Pulmonary artery endothelial cell (primary cell): ENCODE data around the gene ZNF276. TPM values are rescaled to one million over a fixed set of nuclear protein-coding genes. Genes with fewer than 3 reads are reported as not detected.
"Not testable (repeated sequence)": the region's sequence is repeated elsewhere in the genome, so short reads cannot be mapped to it uniquely, and the experiment has no call there.

ENCODE experiments used
- DNase-seq: peaks from one replicate; pipeline ENCODE4 v3.0.0-alpha.2; 2011; ENCODE audit warnings: low read depth, low spot score
- total RNA-seq: library from RNA; depleted of rRNA; stranded (reverse); fragments of >200 nt; gene quantifications from 2 replicates; pipeline ENCODE4 v1.2.3, GENCODE V29; 2014

ZNF276 gene
- total RNA-seq, 1 donor from 2014 or later, result 18.9 TPM

DNA sequence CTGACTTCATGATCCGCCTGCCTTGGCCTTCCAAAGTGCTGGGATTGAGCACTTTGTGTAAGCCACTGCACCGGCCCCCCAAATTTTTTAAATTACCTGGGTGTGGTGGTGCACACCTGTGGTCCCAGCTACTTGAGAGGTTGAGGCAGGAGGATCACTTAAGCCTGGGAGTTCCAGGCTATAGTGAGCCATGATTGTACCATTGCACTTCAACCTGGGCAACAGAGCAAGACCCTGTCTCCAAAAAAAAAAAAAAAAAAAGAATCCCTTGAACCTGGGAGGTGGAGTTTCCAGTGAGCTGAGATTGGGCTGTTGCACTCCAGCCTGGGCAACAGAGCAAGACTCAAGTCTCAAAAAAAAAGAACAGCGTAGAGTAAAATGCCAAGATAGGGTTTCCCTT is 15.2 kb downstream of the ZNF276 start:
- no peak for DNase-seq

- no peak for DNase-seq
These were observed 16.2 kb downstream of the ZNF276 start for GRCh38 chr16:89737341-89738071.

DNA sequence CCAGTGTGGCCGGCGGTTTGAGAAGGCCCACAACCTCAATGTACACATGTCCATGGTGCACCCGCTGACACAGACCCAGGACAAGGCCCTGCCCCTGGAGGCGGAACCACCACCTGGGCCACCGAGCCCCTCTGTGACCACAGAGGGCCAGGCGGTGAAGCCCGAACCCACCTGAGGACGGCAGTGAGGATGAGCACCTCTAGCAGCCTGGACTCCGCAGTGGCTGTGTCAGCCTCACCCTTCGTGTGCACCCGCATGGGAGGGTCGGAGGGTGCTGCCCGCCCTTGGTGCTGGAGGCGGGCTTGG is 16.7 kb downstream of the ZNF276 start:
- DNase-seq, result no peak

GRCh38 chr16:89738538-89739317 is 17.4 kb downstream of the ZNF276 start:
- DNase-seq, result no peak

GRCh38 chr16:89739383-89739782 is 18.0 kb downstream of the ZNF276 start:
- DNase-seq, result no peak

GRCh38 chr16:89741342-89742014 is 20.1 kb downstream of the ZNF276 start:
- no peak for DNase-seq

GRCh38 chr16:89742948-89743347 is 21.6 kb downstream of the ZNF276 start:
- no peak for DNase-seq

GRCh38 chr16:89744813-89745212 is 23.5 kb downstream of the ZNF276 start:
- no peak for DNase-seq

- DNase-seq, result no peak
These were observed 24.7 kb downstream of the ZNF276 start for GRCh38 chr16:89746043-89746442.

- no peak for DNase-seq
These were observed 26.7 kb downstream of the ZNF276 start for GRCh38 chr16:89748076-89748475.

DNA sequence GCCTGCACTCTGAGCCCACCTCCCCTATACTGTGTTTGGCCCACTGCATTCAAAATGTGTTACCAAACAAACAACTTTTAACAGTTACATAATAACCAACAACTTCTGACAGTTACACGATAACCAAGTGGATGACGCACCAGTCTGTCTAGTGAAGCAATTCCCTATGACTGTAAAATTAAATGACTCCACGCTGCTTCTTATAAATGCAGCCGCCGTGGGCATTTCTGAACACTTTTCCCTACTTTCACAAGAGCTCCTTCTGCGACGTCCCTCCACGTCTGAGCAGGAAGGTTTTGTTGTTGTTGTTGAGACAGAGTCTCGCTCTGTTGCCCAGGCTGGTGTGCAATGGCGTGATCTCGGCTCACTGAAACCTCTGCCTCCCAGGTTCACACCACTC is 27.6 kb downstream of the ZNF276 start:
- no peak for DNase-seq

DNA sequence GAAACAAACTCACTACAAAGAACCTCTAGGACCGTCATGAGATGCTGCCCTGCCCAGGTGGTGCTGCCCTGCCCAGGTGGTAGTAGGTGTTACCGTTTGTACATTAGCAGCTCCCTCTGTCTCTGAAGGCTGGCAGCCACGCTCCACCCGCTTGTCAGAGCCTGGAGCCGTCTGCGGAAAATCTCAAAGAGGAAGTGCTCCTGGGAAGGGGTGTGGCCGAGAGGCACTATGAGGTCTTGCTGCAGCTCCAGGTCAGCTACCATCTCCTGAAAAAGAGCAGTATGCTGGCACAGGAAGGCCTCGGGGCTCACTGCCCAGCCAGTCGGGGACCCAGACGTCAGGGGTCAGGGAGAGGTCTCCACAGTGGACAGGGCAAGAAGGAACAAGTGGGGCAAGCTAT is 28.3 kb downstream of the ZNF276 start:
- no peak for DNase-seq

DNA sequence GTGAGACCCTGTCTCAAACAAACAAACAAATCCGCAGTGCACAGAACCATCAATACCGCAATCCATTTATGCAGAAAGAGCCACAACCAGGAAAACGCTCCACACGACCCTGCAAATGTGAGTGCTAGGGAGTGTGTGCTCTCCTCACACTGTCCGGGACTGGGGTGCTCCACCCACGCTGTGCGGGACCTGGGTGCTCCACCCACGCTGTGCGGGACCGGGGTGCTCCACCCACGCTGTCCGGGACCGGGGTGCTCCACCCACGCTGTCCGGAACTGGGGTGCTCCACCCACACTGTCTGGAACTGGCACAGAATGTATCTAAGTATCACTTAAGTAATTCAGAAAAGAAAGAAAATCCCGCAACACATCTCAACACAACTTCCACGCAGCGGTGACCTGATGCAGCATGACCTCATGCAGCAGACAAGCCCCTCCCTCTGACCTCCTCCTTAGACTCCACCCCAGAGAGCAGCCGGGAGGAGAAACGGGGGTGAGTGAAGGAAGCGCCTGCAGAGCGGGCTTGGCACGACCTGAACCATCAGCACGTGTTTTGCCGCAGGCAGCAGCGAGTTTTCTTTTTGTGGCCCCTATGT is 38.5 kb downstream of the ZNF276 start:
- no peak for DNase-seq

DNA sequence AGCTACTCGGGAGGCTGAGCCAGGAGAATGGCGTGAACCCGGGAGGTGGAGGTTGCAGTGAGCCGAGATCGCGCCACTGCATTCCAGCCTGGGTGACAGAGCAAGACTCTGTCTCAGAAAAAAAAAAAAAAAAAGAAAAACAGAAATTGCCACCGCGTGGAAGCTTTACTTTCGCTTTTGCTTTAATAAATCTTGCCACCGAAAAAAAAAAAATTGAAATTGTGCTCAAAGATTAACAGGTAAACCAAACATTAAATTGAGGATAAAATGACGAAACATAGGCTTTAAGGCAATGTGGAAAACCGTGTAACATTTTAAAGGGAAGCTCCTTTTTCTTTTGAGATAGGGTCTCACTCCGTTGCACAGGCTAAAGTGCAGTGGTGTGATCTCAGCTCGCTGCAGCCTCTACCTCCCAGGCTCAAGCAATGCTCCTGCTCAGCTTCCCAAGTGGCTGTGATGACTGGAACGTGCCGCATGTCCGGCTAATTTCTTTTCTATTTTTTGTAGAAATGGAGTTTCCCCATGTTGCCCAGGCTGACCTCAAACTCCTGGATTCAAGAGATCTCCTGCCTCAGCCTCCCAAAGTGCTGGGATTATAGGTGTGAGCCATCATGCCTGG is 40.1 kb downstream of the ZNF276 start:
- no peak for DNase-seq

DNA sequence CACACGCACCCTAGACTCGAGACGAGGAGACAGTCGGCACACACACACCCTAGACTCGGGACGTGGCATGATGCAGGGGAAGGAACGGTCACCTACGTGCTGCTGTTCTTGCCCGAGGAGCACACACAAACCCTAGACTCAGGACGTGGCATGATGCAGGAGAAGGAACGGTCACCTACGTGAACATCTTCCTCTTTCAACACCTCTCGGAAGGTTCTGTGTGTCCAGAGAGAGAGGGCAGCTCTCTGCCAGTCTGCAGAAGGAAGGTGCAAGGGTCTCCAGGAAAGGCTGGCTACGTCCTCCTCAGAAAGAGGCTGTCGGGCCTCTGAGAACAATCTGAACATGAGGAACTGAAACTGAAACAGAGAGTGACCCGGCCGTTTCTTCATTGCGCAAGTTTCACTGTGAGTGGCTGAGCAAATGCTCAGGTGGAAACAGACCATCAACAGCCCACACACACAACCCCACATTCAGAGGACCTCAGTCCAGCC is 43.4 kb downstream of the ZNF276 start:
- no peak for DNase-seq

GRCh38 chr16:89765292-89765830 is 44.0 kb downstream of the ZNF276 start:
- DNase-seq, result no peak

- no peak for DNase-seq
These were observed 49.0 kb downstream of the ZNF276 start for GRCh38 chr16:89770367-89770766.

- DNase-seq, result no peak
These were observed 53.9 kb downstream of the ZNF276 start for GRCh38 chr16:89775223-89775622.

GRCh38 chr16:89778211-89778610 is 56.9 kb downstream of the ZNF276 start:
- not testable (repeated sequence) for DNase-seq

DNA sequence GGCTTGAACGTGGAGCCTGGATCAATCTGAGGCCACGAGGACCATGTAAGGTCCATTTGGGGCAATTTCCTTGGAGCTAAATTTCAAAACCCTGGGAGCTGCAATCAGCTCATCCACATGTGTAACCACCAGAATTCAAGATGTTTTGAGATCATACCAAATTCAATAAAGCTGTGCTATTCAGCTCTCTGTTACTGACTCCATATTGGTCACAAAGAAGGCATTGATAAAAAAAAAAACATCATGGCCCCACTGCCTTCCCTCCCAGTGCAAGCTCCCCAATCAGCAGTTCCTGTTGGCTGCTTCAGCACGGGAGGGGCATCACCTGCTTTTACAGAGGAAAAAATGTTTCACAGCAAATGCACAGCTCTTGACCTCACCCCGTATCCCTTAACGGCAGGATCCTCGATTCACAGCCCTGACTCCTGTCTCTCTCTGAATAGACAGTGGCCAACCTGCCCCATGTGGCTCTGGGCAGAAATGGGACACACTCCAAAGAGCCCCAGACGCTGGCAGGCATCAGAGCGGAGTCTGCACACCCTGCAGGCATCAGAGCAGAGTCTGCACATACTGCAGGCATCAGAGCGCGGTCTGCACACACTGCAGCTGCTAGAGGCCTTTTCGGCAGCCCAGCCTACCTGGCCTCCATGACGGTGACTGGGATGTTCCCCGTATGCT is 58.0 kb downstream of the ZNF276 start:
- DNase-seq, result no peak

DNA sequence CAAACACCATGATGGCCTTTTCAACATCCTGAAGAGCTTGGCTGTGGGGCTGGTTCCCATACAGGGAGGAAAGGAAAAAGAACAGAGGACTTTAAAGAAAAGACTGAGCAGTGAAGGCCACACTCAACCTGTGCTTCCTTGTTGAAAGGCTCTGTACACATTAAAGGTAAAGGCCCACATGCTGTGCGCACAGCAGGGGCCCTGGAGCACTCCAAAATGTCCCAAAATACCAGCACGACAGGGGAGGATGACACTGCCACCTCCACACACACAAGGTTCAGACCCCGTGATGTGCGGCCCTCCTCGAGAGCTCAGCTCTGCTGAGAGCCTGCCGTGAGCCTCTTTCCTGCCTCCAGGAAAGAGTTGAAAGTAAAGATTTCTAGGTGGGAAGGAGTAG is 58.6 kb downstream of the ZNF276 start:
- no peak for DNase-seq
